ENCODE results near the gene TAX1BP1.

Gene TAX1BP1

GRCh38 chr7:27751888-27752660, 12.1 kb downstream of the TAX1BP1 start:
- Histone ChIP-seq H3K9me3 (ENCODE audit: control insufficient read depth, low read length) (no peaks in the 10 kb centered on the region), H3K4me2 (ENCODE audit: low read length) (no peak overlapping the region), H2AFZ (no peak overlapping the region), H3K79me2 (peaks cover 28% of the 10 kb centered on the region), H3K9ac (no peak overlapping the region), H3K4me1 (no peaks in the 10 kb centered on the region), H3K36me3 (ENCODE audit: control insufficient read depth, insufficient read depth, low read length) (no peaks in the 10 kb centered on the region), H3K27ac (no peak overlapping the region), H3K4me3 (ENCODE audit: low read depth, low read length) (no peak overlapping the region), H3K27me3 (ENCODE audit: control insufficient read depth, insufficient read depth, low read length) (no peaks in the 10 kb centered on the region)
- no peak for TF ChIP-seq CTCF (IDR thresholded peaks at IDR 0.05)

- Histone ChIP-seq H3K4me2 (ENCODE audit: low read length) (no peak overlapping the region), H2AFZ (no peak overlapping the region), H3K4me3 (ENCODE audit: low read depth, low read length) (no peak overlapping the region), H3K4me1 (no peaks in the 10 kb centered on the region), H3K9me3 (ENCODE audit: control insufficient read depth, low read length) (no peaks in the 10 kb centered on the region), H3K36me3 (ENCODE audit: control insufficient read depth, insufficient read depth, low read length) (no peaks in the 10 kb centered on the region), H3K27ac (no peak overlapping the region), H3K27me3 (ENCODE audit: control insufficient read depth, insufficient read depth, low read length) (no peaks in the 10 kb centered on the region), H3K79me2 (peaks cover 26% of the 10 kb centered on the region), H3K9ac (no peak overlapping the region)
- TF ChIP-seq CTCF (IDR thresholded peaks at IDR 0.05), result no peak
Measured at GRCh38 chr7:27753863-27754262, 13.9 kb downstream of the TAX1BP1 start.

- Histone ChIP-seq H3K36me3 (ENCODE audit: control insufficient read depth, insufficient read depth, low read length) (no peaks in the 10 kb centered on the region), H3K4me3 (ENCODE audit: low read depth, low read length) (no peak overlapping the region), H3K79me2 (peaks cover 27% of the 10 kb centered on the region), H3K27ac (no peak overlapping the region), H3K27me3 (ENCODE audit: control insufficient read depth, insufficient read depth, low read length) (no peaks in the 10 kb centered on the region), H3K4me2 (ENCODE audit: low read length) (no peak overlapping the region), H2AFZ (no peak overlapping the region), H3K9ac (no peak overlapping the region), H3K9me3 (ENCODE audit: control insufficient read depth, low read length) (no peaks in the 10 kb centered on the region), H3K4me1 (no peaks in the 10 kb centered on the region)
- TF ChIP-seq CTCF (IDR thresholded peaks at IDR 0.05), result no peak
Measured at GRCh38 chr7:27756298-27756697, 16.3 kb downstream of the TAX1BP1 start.

- no peak overlapping the region for H3K9ac ChIP-seq
- H3K27ac ChIP-seq, result no peak overlapping the region
- H3K4me2 ChIP-seq (ENCODE audit: low read length), result no peak overlapping the region
- H3K79me2 ChIP-seq, result peaks cover 36% of the 10 kb centered on the region
- no peaks in the 10 kb centered on the region for H3K36me3 ChIP-seq (ENCODE audit: control insufficient read depth, insufficient read depth, low read length)
- no peak for TF ChIP-seq CTCF (IDR thresholded peaks at IDR 0.05)
- peaks cover 4% of the 10 kb centered on the region for H3K4me1 ChIP-seq
- no peaks in the 10 kb centered on the region for H3K9me3 ChIP-seq (ENCODE audit: control insufficient read depth, low read length)
- H3K4me3 ChIP-seq (ENCODE audit: low read depth, low read length), result no peak overlapping the region
- H2AFZ ChIP-seq, result no peak overlapping the region
- H3K27me3 ChIP-seq (ENCODE audit: control insufficient read depth, insufficient read depth, low read length), result no peaks in the 10 kb centered on the region
Measured at GRCh38 chr7:27759491-27759890, 19.5 kb downstream of the TAX1BP1 start.

GRCh38 chr7:27762062-27762461, 22.1 kb downstream of the TAX1BP1 start:
- TF ChIP-seq CTCF (IDR thresholded peaks at IDR 0.05), result no peak
- H3K9ac ChIP-seq, result no peak overlapping the region
- H3K4me1 ChIP-seq, result peaks cover 4% of the 10 kb centered on the region
- no peak overlapping the region for H3K4me2 ChIP-seq (ENCODE audit: low read length)
- no peak overlapping the region for H3K27ac ChIP-seq
- H3K9me3 ChIP-seq (ENCODE audit: control insufficient read depth, low read length), result no peaks in the 10 kb centered on the region
- no peak overlapping the region for H3K4me3 ChIP-seq (ENCODE audit: low read depth, low read length)
- peaks cover 27% of the 10 kb centered on the region for H3K79me2 ChIP-seq
- H3K36me3 ChIP-seq (ENCODE audit: control insufficient read depth, insufficient read depth, low read length), result no peaks in the 10 kb centered on the region
- H2AFZ ChIP-seq, result no peak overlapping the region
- no peaks in the 10 kb centered on the region for H3K27me3 ChIP-seq (ENCODE audit: control insufficient read depth, insufficient read depth, low read length)

All from parathyroid adenoma (tissue), 2 donors.